Stomach (tissue), 9 donors: ENCODE data around the gene FLAD1. TPM values are rescaled to one million over a fixed set of nuclear protein-coding genes. Genes with fewer than 3 reads are reported as not detected.
A peak's percentile ranks its signal among the peaks of the same experiment; 100 is the strongest.

ENCODE experiments used
- DNase-seq, 2 donors: peaks; one replicate each; pipeline versions ENCODE4 v3.0.0 to v3.0.0-alpha.2; 2013 to 2019
- H3K27ac ChIP-seq, 5 donors: fragments of 200-600 bp in 4 of 5; sonication (generic) in 4 of 5; one replicate each; pipeline ENCODE4 v1.5.1; 2013 to 2019; ENCODE audit warnings: mild to moderate bottlenecking in 1 of 5, moderate library complexity in 1 of 5
- H3K27me3 ChIP-seq, 3 donors: fragments of 200-600 bp; sonication (generic); one replicate each; pipeline ENCODE4 v1.5.1; 2017 to 2019; ENCODE audit warnings: mixed run types in 1 of 3
- H3K36me3 ChIP-seq, 4 donors: fragments of 200-600 bp; sonication (generic); 1 replicate in 3 of 4; 2 replicates in 1 of 4; pipeline ENCODE4 v1.5.1; 2016 to 2019
- H3K4me1 ChIP-seq, 4 donors: fragments of 200-600 bp; sonication (generic); one replicate each; pipeline ENCODE4 v1.5.1; 2016 to 2019
- H3K4me3 ChIP-seq, 4 donors: fragments of 200-600 bp; sonication (generic) in 3 of 4; one replicate each; pipeline ENCODE4 v1.5.1; 2016 to 2019; ENCODE audit warnings: mild to moderate bottlenecking in 1 of 4
- H3K9me3 ChIP-seq, 4 donors: fragments of 200-600 bp; sonication (generic); one replicate each; pipeline ENCODE4 v1.5.1; 2016 to 2019
- EP300 ChIP-seq: sonication (generic); formaldehyde crosslinking; IDR thresholded peaks from one replicate; pipeline ENCODE4 v1.6.1; 2017; ENCODE audit warnings: antibody characterized with exemption
- POLR2A ChIP-seq, 4 donors: fragments of 450-650 bp; IDR thresholded peaks; one replicate each; pipeline ENCODE4 v1.6.1; 2016; ENCODE audit warnings: antibody characterized with exemption in 4 of 4, control low read depth in 2 of 4, mild to moderate bottlenecking in 1 of 4, moderate library complexity in 1 of 4
- POLR2AphosphoS5 ChIP-seq, 3 donors: sonication (generic); formaldehyde crosslinking; IDR thresholded peaks; one replicate each; pipeline ENCODE4 v1.6.1; 2016; ENCODE audit warnings: antibody characterized with exemption in 3 of 3
- WGBS, 5 donors: extraction: QIAGEN DNeasy Blood & Tissue Kit in 3 of 5; methylation state at CpG; one replicate each; pipeline versions ENCODE4 v1.1.5 to v1.1.7; 2013 to 2018; 5-methylcytosine and 5-hydroxymethylcytosine counted together
- intact Hi-C: fragments of 100-400 bp; cut with DNase I; formaldehyde crosslinking; loops from one replicate; pipeline ENCODE4 v1.15.1; 2023; ENCODE audit warnings: low total_unique reads
- polyA plus RNA-seq, 3 donors: library from polyadenylated mRNA; stranded (reverse); fragments of 200-250 nt; gene quantifications; one replicate each; pipeline ENCODE4 v1.2.3, GENCODE V29; 2013
- total RNA-seq, 5 donors: library from RNA; depleted of rRNA; stranded (reverse); fragments of >200 nt; gene quantifications; one replicate each; pipeline versions ENCODE4 v1.1.0 to v1.2.3, GENCODE V29; 2014 to 2016
- TF ChIP-seq, protein P1 (sequence below), 7 experiments: fragments of 450-650 bp in 4 of 7; fragments of 200-600 bp in 3 of 7; sonication (generic) in 3 of 7; IDR thresholded peaks; one replicate each; pipeline ENCODE4 v1.5.1; 2016 to 2019; ENCODE audit warnings: antibody characterized with exemption in 7 of 7, control low read depth in 2 of 7, mild to moderate bottlenecking in 1 of 7
- donor health status: healthy with polysubstance abuse.
- donor health status: Bipolar disorder and iron deficiency.
- donor health status: healthy.

Gene FLAD1
- total and polyA plus RNA-seq, 8 donors = 14.1 to 76.5 (median 42.1) TPM

DNA sequence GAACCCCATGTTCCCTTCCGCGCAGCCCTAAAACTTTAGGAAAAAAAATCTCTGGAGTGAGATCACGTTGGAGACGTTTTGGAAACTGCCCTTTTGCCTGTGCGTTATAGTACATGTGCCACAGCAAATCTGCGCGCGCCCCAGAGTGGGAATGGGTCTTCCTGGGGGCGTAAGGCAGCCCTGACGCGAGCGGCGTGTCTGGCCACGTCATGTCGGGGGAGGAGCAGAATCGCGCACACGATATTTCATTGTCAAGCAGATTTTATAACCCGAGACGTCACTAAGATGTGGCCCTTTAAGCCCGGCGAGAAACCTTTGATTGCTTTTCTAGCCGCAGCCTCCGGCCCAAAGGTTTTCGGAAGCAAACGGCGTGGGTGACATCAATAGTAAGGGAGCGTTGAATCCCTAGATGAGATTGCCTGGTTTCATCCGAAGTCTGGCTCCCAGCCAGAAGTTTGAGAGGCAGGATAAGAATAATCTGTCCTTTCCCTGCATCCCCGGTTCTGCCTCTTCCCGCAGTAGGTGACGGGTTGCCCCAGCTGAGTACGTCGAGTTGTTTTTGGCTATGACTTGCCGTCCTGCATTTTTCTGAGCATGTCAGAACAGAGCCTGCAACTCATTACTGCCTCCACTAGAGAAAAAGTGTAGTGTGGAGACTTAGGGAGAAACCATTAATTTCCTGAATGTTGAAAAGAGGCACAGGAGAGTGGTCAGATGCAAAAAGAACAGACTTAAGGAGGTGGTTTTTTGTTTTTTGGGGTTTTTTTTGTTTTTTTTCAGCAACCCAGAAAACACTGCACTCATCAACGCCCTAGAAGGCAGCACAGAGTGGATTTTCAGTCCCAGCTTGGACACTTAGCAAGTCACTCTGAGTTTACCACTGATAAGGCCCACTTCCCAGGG, 45.8 kb upstream of the FLAD1 start:
- Histone ChIP-seq H3K27me3 (no peaks in the 10 kb centered on the region), H3K27ac (peak overlapping the region; percentile 94 to 99 (median 98)), H3K4me1 (peaks cover 32 to 66% (median 43%) of the 10 kb centered on the region in 4 donors), H3K4me3 (peak overlapping the region; percentile 60 to 73 (median 62)), H3K36me3 (no peaks in the 10 kb centered on the region), H3K9me3 (no peaks in the 10 kb centered on the region)
- no peak for TF ChIP-seq EP300
- no peak for TF ChIP-seq POLR2A (IDR thresholded peaks at IDR 0.05)
- TF ChIP-seq, protein P1, sequence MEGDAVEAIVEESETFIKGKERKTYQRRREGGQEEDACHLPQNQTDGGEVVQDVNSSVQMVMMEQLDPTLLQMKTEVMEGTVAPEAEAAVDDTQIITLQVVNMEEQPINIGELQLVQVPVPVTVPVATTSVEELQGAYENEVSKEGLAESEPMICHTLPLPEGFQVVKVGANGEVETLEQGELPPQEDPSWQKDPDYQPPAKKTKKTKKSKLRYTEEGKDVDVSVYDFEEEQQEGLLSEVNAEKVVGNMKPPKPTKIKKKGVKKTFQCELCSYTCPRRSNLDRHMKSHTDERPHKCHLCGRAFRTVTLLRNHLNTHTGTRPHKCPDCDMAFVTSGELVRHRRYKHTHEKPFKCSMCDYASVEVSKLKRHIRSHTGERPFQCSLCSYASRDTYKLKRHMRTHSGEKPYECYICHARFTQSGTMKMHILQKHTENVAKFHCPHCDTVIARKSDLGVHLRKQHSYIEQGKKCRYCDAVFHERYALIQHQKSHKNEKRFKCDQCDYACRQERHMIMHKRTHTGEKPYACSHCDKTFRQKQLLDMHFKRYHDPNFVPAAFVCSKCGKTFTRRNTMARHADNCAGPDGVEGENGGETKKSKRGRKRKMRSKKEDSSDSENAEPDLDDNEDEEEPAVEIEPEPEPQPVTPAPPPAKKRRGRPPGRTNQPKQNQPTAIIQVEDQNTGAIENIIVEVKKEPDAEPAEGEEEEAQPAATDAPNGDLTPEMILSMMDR (IDR thresholded peaks at IDR 0.05) = peak in 2 of 7 experiments; percentile 18 to 32
- peak in 2 of 3 donors; percentile 61 to 81 for TF ChIP-seq POLR2AphosphoS5 (IDR thresholded peaks at IDR 0.05)
- DNase-seq = peak; percentile 91 to 98
- intact Hi-C loops = no loop called here
- WGBS, 5 donors = 0 to 1% (median 1%) methylated on average over 36 of the region's 36 CpGs

DNA sequence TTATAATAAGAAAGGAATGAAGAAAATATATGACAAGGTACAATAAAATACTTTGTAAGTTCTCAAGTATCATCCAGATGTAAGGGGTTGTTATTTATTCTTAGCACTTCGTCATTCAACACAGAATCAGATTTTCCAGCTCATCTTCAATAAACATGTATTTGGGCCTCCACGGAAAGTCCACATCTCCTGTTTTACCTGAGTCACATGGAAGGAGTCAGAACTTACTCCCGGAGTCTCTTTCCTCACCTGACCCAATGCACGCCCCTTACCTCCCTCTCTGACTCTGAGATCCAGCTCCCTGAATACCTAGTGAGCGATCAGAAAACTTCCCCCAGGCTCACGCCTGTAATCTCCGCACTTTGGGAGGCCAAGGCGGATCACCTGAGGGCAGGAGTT, 45.2 kb upstream of the FLAD1 start:
- no peak for DNase-seq
- Histone ChIP-seq H3K36me3 (no peaks in the 10 kb centered on the region), H3K27ac (peak overlapping the region; percentile 94 to 99 (median 98)), H3K9me3 (no peaks in the 10 kb centered on the region), H3K4me3 (peak overlapping the region in 2 of 4 donors; percentile 60 to 73), H3K4me1 (peaks cover 37 to 70% (median 49%) of the 10 kb centered on the region in 4 donors), H3K27me3 (no peaks in the 10 kb centered on the region)
- intact Hi-C loops = no loop called here
- 74 to 78% (median 76%) methylated on average over 8 of the region's 8 CpGs for WGBS, 5 donors
- TF ChIP-seq, protein P1 (IDR thresholded peaks at IDR 0.05) = no peak
- TF ChIP-seq POLR2A (IDR thresholded peaks at IDR 0.05) (no peak), EP300 (no peak), POLR2AphosphoS5 (IDR thresholded peaks at IDR 0.05) (no peak)

DNA sequence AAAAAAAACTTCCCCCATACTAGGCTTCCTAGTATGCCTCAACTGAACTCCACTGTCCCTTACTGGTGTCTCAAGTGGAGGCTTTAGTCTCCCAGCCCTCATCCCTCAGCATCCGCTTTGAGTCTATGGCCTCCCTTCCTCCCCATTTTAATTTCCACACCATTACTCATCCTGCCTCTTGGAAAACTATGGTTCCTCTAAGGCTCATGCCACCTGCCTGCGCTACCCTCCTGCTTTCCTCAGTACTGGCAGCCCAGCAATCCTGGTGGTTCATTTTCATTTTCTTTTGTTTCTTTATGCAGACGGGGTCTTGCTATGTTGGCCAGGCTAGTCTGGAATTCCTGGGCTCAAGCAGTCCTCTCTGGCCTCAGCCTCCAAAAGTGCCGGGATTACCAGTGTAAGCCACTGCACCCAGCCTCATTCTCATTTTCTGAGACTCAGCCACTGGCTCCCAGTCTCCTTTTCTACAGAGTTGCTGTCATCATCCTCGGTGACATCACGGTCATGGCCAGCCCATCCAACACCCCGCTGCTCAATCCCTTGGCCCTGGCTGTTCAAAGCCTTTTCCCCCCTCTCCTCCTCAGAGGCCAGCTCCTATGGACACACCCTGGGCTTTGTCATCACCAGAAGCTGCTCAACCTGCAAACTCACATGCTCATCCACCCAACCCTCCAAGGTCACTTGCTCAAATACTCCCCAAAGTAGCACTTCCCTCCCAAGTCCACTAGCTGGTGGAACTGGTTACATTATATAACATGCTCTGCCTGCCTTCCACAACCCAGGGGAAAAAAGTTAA, 44.3 kb upstream of the FLAD1 start:
- Histone ChIP-seq H3K27ac (peak overlapping the region; percentile 5 to 99 (median 98)), H3K36me3 (no peaks in the 10 kb centered on the region), H3K4me1 (peaks cover 42 to 76% (median 57%) of the 10 kb centered on the region in 4 donors), H3K27me3 (no peaks in the 10 kb centered on the region), H3K9me3 (no peaks in the 10 kb centered on the region), H3K4me3 (no peak overlapping the region)
- no peak for DNase-seq
- intact Hi-C loops = no loop called here
- TF ChIP-seq POLR2A (IDR thresholded peaks at IDR 0.05) (no peak), EP300 (no peak), POLR2AphosphoS5 (IDR thresholded peaks at IDR 0.05) (no peak)
- TF ChIP-seq, protein P1 (IDR thresholded peaks at IDR 0.05) = no peak
- 96 to 99% (median 98%) methylated on average over 7 of the region's 7 CpGs for WGBS, 5 donors

DNA sequence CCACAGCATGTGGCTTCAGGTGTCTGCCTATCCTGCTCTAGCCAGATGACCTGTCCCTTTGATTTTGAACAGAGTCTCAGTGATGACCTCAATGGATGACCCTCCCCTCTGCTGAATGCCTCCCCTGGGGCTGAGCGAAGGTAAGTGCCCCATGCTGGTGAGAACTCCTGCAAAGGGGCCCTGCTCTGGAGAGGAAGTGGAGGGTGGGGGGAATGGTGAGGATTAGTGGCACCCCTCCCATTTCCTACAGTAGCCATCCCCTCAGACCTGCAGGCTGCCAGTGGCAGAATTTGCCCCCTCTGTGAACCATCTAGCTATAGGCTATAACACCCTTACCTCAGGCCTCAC, 43.0 kb upstream of the FLAD1 start:
- Histone ChIP-seq H3K4me3 (no peak overlapping the region), H3K27me3 (no peaks in the 10 kb centered on the region), H3K36me3 (peaks cover 3 to 11% (median 6%) of the 10 kb centered on the region in 4 donors), H3K27ac (peak overlapping the region in 2 of 5 donors; percentile 74 to 85), H3K4me1 (peaks cover 51 to 84% (median 67%) of the 10 kb centered on the region in 4 donors), H3K9me3 (no peaks in the 10 kb centered on the region)
- intact Hi-C loops = no loop called here
- no peak for DNase-seq
- TF ChIP-seq, protein P1 (IDR thresholded peaks at IDR 0.05) = no peak
- TF ChIP-seq EP300 (no peak), POLR2AphosphoS5 (IDR thresholded peaks at IDR 0.05) (no peak), POLR2A (IDR thresholded peaks at IDR 0.05) (no peak)
- 81 to 100% (median 89%) methylated on average over 1 of the region's 1 CpG for WGBS, 5 donors
